ENCODE measurements around the gene CAPN15.

The CAPN15 gene

DNA sequence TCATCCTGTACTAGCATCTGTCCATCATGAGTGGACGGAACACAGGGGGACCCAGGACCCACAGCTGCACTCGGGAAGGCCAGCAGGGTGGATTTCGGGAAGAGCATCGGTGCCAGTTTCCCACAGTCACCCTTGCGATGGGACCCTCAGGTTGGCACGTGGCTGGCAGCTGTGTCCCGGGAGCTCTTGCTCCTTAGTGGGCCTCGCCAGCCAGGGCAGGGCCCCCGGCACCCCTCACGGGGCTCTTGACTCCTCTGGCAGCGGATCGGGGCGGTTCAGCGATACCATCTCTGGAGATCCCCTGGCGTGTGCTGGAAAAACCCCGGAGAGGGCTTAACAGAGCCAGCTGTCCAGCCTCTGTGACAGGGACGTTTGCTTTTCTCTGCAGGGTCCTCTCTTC lies 9.2 kb downstream of the CAPN15 start:
- no peak for TF ChIP-seq CTCF (IDR thresholded peaks at IDR 0.05; ENCODE audit: low read depth, low read length)
- no peak overlapping the region for H3K4me3 ChIP-seq (ENCODE audit: low read depth, low read length)

- no peak for TF ChIP-seq CTCF (IDR thresholded peaks at IDR 0.05; ENCODE audit: low read depth, low read length)
Measured at GRCh38 chr16:537415-538335, 10.2 kb downstream of the CAPN15 start.

DNA sequence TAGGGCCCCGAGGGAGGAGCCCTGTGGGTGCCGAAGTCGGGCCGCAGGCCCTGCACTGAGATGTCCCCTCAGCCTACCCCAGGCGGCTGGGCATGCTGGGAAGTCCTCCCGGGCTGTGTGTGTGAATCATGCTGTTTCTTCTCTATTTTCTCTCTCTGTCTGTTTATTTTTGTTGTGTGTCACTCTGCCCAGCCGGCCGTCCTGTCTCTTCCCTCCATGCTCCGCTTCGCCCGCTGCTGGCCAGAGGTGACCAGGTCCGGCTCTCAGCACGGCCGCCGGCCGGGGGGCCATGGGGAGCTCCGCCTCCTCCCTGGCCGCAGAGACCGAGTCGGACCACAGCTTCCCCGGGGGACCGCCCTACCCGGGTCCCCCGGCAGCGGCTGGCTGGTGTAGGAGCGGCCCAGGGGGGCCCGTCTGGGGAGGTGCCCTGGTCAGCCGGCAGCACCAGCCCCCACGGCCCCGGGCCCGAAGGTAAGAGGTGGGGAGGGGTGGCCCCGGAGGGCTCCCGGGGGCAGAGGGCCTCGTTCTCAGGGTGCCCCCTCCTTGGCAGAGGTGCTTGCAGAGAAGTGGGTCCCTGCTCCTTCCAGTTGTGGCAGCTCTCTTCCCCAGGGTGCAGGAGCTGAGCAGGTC lies 12.5 kb downstream of the CAPN15 start:
- H3K4me3 ChIP-seq (ENCODE audit: low read depth, low read length): peak overlapping the region; percentile 29; the same call in 1 of the 2 replicates
- peak; percentile 27 for TF ChIP-seq CTCF (IDR thresholded peaks at IDR 0.05; ENCODE audit: low read depth, low read length)

More at GRCh38 chr16:537415-538335, 10.2 kb downstream of the CAPN15 start:
- no peak overlapping the region for H3K4me3 ChIP-seq (ENCODE audit: low read depth, low read length)

DNA sequence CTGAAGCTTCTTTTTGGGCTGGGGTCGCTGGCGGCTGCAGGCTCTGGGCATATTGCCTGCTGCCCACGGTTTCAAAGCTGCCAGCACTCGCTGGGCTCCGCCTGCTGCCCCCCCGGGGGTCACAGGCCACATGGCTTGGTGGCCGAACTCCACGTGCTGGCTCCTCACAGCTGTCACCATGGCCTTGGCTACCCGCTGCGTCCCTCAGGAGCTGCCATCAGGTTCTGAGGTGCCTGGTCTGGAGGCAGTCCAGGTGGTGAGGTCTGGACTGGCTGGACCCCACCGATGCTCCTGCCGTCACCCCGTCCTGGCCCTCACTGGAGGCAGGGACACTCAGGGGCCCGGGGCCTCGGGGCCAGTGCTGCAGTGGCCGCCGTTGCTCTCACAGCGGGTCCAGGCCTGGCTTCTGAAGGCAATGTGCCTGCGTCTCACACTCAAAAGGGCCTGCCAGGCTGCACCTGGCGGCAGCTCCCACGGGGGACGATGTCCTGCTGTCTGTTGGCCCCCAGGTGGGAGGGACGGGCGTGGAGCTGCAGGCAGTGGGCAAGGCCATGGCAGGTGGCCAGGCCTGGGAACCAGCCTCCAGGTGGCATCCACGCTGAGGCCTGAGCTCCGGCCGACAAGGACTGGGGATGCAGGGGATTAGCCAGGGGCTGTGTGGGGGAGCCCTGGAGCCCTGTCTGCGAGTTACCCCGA lies 13.3 kb downstream of the CAPN15 start:
- TF ChIP-seq CTCF (IDR thresholded peaks at IDR 0.05; ENCODE audit: low read depth, low read length): no peak
- no peak overlapping the region for H3K4me3 ChIP-seq (ENCODE audit: low read depth, low read length)

DNA sequence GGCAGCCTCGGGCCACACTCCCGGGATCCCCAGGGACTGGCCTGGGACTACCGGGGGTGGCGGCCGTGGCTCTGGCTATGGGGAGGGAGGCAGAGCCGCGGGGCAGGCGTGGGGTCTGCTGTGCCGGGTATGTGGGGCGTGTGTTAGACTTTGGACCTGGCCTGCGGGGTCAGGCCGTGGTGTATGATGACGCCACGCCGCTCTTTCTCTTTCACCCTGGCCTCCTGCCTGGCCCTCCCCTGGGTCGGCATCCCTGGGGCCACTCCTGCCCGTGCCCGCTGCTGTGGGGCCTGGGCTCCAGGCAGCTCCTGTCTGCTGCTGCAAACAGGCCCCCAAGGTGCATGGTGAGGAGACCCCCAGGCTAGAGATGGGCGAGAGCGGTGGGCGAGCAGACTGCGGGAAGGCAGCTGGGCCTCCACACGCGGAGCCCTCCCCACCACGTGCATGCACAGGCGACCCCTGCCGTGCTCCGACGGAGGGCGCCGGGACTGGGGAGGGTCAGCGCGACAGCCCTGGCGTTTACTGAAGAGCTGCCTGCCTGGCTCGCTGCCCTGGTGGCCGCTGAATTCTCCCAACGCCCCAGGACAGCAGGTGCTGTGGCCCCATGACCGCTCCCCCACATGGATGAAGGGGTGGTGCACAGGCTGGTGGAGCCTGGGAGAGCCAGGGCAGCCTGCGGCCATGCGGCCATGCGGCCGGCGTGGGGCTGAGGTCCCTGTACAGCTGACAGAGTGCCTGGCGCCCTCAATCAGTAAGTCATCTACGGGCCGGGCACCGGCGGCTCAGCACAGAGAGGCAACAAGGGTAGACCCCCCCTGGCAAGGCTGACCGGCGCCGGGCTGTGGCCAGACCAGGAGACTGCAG lies 16.0 kb downstream of the CAPN15 start:
- no peak for TF ChIP-seq CTCF (IDR thresholded peaks at IDR 0.05; ENCODE audit: low read depth, low read length)
- H3K4me3 ChIP-seq (ENCODE audit: low read depth, low read length): no peak overlapping the region

DNA sequence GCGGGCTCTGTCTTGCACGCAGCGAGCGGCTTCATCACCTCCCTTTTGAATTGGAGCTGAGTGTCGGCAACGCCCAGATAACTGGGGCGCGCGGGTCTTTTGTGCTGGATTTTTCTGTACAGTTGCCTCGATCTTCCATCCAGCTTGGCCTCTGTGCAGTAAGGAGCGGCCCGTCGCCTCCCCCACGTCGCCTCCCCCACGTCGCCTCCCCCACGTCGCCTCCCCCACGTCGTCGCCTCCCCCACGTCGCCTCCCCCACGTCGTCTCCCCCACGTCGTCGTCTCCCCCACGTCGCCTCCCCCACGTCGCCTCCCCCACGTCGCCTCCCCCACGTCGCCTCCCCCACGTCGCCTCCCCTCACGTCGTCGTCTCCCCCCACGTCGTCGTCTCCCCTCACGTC lies 17.0 kb downstream of the CAPN15 start:
- no peak for TF ChIP-seq CTCF (IDR thresholded peaks at IDR 0.05; ENCODE audit: low read depth, low read length)
- H3K4me3 ChIP-seq (ENCODE audit: low read depth, low read length): no peak overlapping the region
